NB4 (cell line): Measurements from ENCODE around the gene CDC23.

ENCODE experiments used
- DNase-seq: peaks from one replicate; pipeline ENCODE4 v3.0.0; 2010; ENCODE audit warnings: low read depth
- H3K4me3 ChIP-seq: one replicate; pipeline ENCODE4 v1.5.1; 2011; ENCODE audit warnings: mild to moderate bottlenecking, low read depth, low read length, moderate library complexity
- MAX ChIP-seq: IDR thresholded peaks from 2 replicates; pipeline ENCODE4 v1.6.1; 2011; ENCODE audit warnings: low read depth, low read length
- MYC ChIP-seq: IDR thresholded peaks from 2 replicates; pipeline ENCODE4 v1.6.1; 2011; ENCODE audit warnings: low read depth, low read length
- POLR2A ChIP-seq: IDR thresholded peaks from 2 replicates; pipeline ENCODE4 v1.6.1; 2011; ENCODE audit warnings: mild to moderate bottlenecking; ENCODE audit not compliant: insufficient read length; ENCODE audit errors: extremely low read depth
- TF ChIP-seq, protein P1 (sequence below): IDR thresholded peaks from one replicate; pipeline ENCODE4 v1.5.1; 2012; ENCODE audit warnings: low read depth, low read length

The CDC23 gene

DNA sequence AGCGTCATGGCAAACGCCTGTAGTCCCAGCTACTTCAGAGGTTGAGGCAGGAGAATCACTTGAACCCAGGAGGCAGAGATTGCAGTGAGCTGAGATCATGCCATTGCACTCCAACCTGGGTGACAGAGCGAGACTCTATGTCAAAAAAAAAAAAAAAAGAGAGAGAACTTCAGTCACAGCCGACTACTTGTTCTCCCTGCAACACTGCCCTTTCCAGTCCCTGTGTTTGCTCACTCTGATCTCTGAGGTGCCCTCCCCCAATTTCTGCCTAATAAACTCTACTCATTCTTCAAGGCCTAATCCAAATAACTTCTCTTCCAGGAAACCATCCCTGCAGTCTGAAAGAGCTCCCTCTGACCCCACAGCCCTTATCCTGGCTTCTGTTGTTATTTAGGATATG is 33.2 kb upstream of the CDC23 start:
- H3K4me3 ChIP-seq: no peak overlapping the region
- no peak for TF ChIP-seq POLR2A
- no peak for TF ChIP-seq MAX
- no peak for TF ChIP-seq MYC
- TF ChIP-seq, protein P1, sequence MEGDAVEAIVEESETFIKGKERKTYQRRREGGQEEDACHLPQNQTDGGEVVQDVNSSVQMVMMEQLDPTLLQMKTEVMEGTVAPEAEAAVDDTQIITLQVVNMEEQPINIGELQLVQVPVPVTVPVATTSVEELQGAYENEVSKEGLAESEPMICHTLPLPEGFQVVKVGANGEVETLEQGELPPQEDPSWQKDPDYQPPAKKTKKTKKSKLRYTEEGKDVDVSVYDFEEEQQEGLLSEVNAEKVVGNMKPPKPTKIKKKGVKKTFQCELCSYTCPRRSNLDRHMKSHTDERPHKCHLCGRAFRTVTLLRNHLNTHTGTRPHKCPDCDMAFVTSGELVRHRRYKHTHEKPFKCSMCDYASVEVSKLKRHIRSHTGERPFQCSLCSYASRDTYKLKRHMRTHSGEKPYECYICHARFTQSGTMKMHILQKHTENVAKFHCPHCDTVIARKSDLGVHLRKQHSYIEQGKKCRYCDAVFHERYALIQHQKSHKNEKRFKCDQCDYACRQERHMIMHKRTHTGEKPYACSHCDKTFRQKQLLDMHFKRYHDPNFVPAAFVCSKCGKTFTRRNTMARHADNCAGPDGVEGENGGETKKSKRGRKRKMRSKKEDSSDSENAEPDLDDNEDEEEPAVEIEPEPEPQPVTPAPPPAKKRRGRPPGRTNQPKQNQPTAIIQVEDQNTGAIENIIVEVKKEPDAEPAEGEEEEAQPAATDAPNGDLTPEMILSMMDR: no peak
- DNase-seq: no peak

DNA sequence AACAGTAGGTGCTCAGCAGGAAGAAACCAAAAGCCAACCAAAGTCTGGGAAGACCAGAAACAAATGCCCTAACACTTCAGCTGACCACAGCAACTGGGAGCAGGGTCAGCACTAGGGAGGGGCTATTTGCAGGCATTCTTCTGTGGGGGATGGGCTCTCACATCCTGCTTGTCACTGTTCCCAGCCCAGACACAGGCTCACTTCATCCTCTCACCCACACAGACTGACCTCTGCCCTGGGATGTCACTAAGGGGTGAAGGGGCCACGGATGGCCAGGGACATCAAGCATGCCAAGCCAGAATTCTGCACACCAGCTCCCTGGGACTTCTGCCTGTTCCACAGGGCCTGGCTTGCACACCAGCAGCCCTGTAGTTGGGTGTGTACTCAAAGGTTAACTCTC is 32.6 kb upstream of the CDC23 start:
- TF ChIP-seq MAX: no peak
- TF ChIP-seq, protein P1: no peak
- no peak for TF ChIP-seq POLR2A
- TF ChIP-seq MYC: no peak
- H3K4me3 ChIP-seq: no peak overlapping the region
- no peak for DNase-seq

GRCh38 chr5:138243794-138244193 is 30.7 kb upstream of the CDC23 start:
- no peak overlapping the region for H3K4me3 ChIP-seq
- DNase-seq: peak; percentile 40
- TF ChIP-seq, protein P1: no peak
- TF ChIP-seq POLR2A: no peak
- TF ChIP-seq MYC: no peak
- TF ChIP-seq MAX: no peak

GRCh38 chr5:138241688-138242571 is 28.8 kb upstream of the CDC23 start:
- DNase-seq: peak; percentile 78
- TF ChIP-seq MYC (peak; percentile 41; the same call in 1 of the 2 replicates), MAX (peak; percentile 14; the same call in 1 of the 2 replicates), POLR2A (peak; percentile 53)
- TF ChIP-seq, protein P1: no peak
- peak overlapping the region; percentile 44 for H3K4me3 ChIP-seq

DNA sequence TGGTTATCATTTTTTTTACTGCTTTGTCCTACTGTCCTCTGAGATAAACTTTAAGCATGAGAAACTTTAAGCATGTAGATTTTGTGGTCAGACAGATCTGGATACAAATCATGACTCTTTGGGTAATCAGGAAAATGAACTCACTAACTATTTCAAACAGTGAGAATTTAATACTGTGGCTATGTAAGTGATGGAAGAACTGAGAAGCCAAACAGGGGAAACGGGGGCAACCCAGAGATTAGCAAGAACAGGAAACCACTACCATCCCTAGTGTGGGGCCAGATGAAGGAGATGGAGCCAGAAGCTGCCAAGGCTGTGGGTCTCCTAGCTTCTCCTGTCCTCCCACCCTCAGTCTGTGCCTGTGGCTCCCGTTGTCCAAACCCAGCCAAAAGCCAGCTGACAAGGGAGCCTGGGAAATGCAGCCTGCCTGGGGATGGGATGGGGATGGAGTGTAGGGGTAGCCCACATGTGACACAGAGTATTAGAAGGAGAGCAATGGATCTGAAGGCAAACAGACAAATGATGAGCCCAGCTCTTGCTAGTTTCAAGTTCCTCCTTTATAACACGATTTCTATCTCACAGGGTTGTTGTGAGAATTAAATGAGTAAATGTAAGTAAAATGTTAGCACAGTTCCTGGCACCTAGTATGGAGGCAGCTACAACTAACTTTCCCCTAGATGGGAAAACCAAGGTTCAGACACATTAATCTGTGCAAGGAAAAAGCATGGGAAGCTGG is 27.7 kb upstream of the CDC23 start:
- TF ChIP-seq, protein P1: no peak
- TF ChIP-seq MAX: no peak
- no peak for TF ChIP-seq MYC
- no peak for TF ChIP-seq POLR2A
- H3K4me3 ChIP-seq: no peak overlapping the region
- DNase-seq: peak; percentile 69
